Cardiac muscle cell (in vitro differentiated cells and primary cell): ENCODE data around the gene ZCCHC17. TPM values are rescaled to one million over a fixed set of nuclear protein-coding genes. Genes with fewer than 3 reads are reported as not detected.
A peak's percentile ranks its signal among the peaks of the same experiment; 100 is the strongest.
"Not testable (repeated sequence)": the region's sequence is repeated elsewhere in the genome, so short reads cannot be mapped to it uniquely, and the experiment has no call there.

Experiments used
- DNase-seq, 2 donors: peaks; one replicate each; pipeline versions ENCODE4 v3.0.0 to v3.0.0-alpha.2; 2010 to 2017; ENCODE audit warnings: low read depth in 1 of 2, low spot score in 1 of 2
- H3K27ac ChIP-seq: fragments of 200-600 bp; sonication (generic); 2 replicates; pipeline ENCODE4 v1.5.1; 2016
- H3K27me3 ChIP-seq: fragments of 200-600 bp; sonication (generic); 2 replicates; pipeline ENCODE4 v1.6.0; 2016; ENCODE audit warnings: control low read depth
- H3K36me3 ChIP-seq: fragments of 200-600 bp; sonication (generic); 2 replicates; pipeline ENCODE4 v1.5.1; 2016; ENCODE audit warnings: control low read depth
- H3K4me1 ChIP-seq: fragments of 200-600 bp; sonication (generic); 2 replicates; pipeline ENCODE4 v1.8.1; 2017; ENCODE audit warnings: low read depth, mild to moderate bottlenecking, mixed run types
- H3K4me3 ChIP-seq: fragments of 200-600 bp; sonication (generic); 2 replicates; pipeline ENCODE4 v1.5.1; 2016; ENCODE audit warnings: mild to moderate bottlenecking
- H3K9me3 ChIP-seq: fragments of 200-600 bp; sonication (generic); 2 replicates; pipeline ENCODE4 v1.5.1; 2017; ENCODE audit warnings: low read depth, mild to moderate bottlenecking, control low read depth
- CTCF ChIP-seq: IDR thresholded peaks from 2 replicates; pipeline ENCODE4 v1.5.1; 2012; ENCODE audit warnings: low read depth, mild to moderate bottlenecking, low read length
- polyA plus RNA-seq: library from polyadenylated mRNA; unstranded; fragments of >200 nt; fragmentation: Nextera tagmentation; extraction: Ambion mirVana; gene quantifications from 2 replicates; pipeline ENCODE4 v1.2.1, GENCODE V29; 2016
- total RNA-seq: library from RNA; depleted of rRNA; stranded (reverse); fragments of >200 nt; gene quantifications from 2 replicates; pipeline ENCODE4 v1.2.3, GENCODE V29; 2016

Gene ZCCHC17
- total and polyA plus RNA-seq, 2 experiments from 2014 or later, result 40.7 to 74.4 TPM

DNA sequence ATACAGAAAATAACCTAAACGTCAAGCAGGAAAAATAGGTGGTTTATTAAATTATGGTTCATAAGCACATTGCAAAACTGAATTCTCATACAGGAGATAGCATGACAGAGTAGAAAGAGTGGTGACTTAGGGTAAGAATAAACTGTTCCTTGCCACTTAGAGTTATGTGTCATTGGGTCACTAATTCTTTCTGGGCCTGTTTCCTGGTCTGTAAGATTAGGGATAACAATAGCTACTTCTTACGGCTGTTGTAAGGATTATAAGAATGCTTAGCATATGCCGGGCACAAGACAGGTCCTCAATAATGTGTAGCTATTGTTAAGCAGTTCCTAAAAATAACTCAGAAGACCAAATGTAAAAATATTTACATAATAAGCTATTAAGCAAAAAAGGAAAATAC lies 24.5 kb upstream of the ZCCHC17 start:
- peaks cover 5% of the 10 kb centered on the region for H3K4me1 ChIP-seq
- H3K4me3 ChIP-seq, result no peak overlapping the region
- H3K36me3 ChIP-seq, result peaks cover 29% of the 10 kb centered on the region
- no peak for DNase-seq
- no peaks in the 10 kb centered on the region for H3K27me3 ChIP-seq
- TF ChIP-seq CTCF, result no peak
- H3K27ac ChIP-seq, result no peak overlapping the region
- no peaks in the 10 kb centered on the region for H3K9me3 ChIP-seq

DNA sequence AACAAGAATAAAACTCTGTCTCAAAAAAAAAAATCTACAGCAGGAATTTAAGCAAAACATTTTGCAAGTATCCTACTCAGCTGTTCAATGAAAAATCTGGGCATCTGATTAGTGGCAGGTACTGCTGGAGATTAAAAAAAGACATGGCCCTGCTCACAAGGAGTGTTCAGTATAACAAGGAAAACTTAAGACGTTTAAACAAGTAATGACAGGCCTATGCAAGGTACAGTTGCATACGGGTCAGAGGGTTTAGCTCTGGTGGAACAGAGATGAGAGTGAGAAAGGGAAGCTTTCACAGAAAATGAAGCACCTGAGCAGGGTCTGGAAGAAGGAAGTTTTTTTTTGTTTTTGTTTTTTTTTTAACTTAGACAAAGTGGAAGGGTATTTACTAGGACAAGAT lies 23.2 kb upstream of the ZCCHC17 start:
- H3K27ac ChIP-seq, result no peak overlapping the region
- peaks cover 5% of the 10 kb centered on the region for H3K4me1 ChIP-seq
- H3K9me3 ChIP-seq, result no peaks in the 10 kb centered on the region
- no peak for DNase-seq
- no peak for TF ChIP-seq CTCF
- H3K36me3 ChIP-seq, result peaks cover 34% of the 10 kb centered on the region
- H3K4me3 ChIP-seq, result no peak overlapping the region
- no peaks in the 10 kb centered on the region for H3K27me3 ChIP-seq

DNA sequence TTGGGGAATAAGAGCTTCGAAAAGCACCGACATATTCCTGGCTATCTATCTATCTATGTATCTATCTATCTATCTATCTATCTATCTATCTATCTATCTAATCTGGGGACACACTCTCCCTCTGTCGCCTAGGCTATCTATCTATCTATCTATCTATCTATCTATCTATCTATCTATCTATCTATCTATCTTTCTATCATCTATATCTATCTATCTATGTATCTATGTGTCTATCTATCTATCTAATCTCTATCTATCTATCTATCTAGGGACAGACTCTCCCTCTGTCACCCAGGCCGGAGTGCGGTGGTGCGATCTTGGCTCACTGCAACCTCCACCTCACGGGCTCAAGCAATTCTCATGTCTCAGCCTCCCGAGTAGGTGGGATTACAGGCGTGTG lies 14.4 kb upstream of the ZCCHC17 start:
- peaks cover 42% of the 10 kb centered on the region for H3K36me3 ChIP-seq
- not testable (repeated sequence) for DNase-seq, H3K27me3 ChIP-seq, H3K27ac ChIP-seq, H3K9me3 ChIP-seq, H3K4me1 ChIP-seq, H3K4me3 ChIP-seq

DNA sequence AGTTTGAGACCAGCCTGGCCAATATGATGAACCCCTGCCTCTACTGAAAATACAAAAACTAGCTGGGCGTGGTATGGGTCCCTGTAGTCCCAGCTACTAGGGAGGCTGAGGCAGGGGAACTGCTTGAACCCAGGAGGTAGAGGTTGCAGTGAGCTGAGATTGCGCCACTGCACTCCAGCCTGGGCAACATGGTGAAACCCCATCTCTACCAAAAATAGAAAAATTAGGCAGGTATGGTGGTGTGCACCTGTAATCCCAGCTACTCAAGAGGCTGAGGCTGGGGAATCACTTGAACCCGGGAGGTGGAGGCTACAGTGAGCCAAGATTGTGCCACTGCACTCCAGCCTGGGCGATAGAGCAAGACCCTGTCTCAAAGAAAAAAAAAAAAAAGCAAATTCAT lies 9.0 kb upstream of the ZCCHC17 start:
- H3K4me3 ChIP-seq, H3K27ac ChIP-seq, H3K27me3 ChIP-seq, H3K9me3 ChIP-seq, H3K4me1 ChIP-seq, DNase-seq: not testable (repeated sequence)
- peaks cover 38% of the 10 kb centered on the region for H3K36me3 ChIP-seq

DNA sequence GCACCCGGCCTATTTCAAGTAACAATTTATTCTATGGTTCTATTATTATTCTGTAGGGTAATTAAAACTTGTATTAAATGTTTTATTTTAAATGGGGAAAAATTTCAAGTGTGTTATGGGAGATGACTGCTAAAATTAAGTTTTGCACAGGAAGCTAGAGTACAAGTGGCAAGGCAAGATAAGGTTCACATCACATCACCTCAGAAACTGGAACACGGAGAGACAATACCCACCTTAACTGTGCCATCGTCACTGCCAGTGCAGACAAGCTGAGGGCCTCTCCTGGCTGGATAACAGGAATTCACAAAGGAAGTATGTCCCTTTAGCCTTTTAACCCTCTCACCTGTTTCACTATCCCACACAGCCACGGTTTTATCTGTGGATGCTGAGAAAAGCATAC lies 7.8 kb upstream of the ZCCHC17 start:
- Histone ChIP-seq H3K27me3 (no peaks in the 10 kb centered on the region), H3K4me3 (no peak overlapping the region), H3K9me3 (no peaks in the 10 kb centered on the region), H3K36me3 (peaks cover 42% of the 10 kb centered on the region), H3K27ac (no peak overlapping the region), H3K4me1 (no peaks in the 10 kb centered on the region)
- DNase-seq, result no peak
- TF ChIP-seq CTCF, result no peak

DNA sequence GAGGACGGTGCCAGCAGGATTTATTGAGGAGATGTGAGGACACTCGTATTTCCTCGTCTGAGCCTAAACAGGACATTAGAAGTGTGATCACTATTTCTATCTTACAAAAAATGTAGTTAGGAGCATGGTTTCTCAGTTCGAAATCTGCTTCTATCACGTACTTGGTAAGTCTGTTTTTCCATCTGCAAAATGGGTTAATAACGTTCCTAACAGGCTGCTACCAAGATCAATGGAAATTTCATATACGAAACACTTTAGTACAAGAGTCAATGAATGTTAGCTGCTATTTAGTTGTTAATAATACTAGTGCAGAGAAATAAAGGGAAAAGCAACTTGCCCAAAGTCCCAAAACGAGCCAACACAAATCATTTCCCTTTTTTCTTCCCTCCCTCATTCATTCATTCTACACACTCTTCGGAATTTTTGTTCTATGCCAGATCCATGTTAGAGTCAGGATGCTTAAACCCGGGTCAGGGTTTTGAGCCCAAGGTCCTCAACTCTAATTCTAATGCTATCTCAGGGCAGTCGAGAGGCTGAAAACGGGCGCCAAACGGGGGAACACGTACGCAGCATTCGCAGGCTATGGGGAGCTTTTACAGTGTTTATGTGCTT lies 852 bp upstream of the ZCCHC17 start:
- no peaks in the 10 kb centered on the region for H3K9me3 ChIP-seq
- H3K36me3 ChIP-seq, result peaks cover 14% of the 10 kb centered on the region
- TF ChIP-seq CTCF, result no peak

More for the DNA sequence above, 852 bp upstream of the ZCCHC17 start:
- DNase-seq, result no peak
- H3K4me3 ChIP-seq, result peak overlapping the region; percentile 99
- peak overlapping the region; percentile 94 for H3K27ac ChIP-seq
- no peaks in the 10 kb centered on the region for H3K27me3 ChIP-seq
- H3K4me1 ChIP-seq, result peaks cover 6% of the 10 kb centered on the region
